NCI-H510A (cell line): Measurements from ENCODE around the gene ERI3.

Source experiments
- DNase-seq: peaks from one replicate; lab custom pipeline; 2025; lab: John Stamatoyannopoulos, UW

ERI3 gene

GRCh38 chr1:44354840-44355581 lies at the start of gene ERI3:
TSS of gene ERI3 (minus strand) at chr1:44355257. CDS start at chr1:44355026, 231 bp downstream.
- peak; percentile 100 for DNase-seq

GRCh38 chr1:44401256-44402228 lies 46.5 kb upstream of the ERI3 start:
- no peak for DNase-seq

GRCh38 chr1:44390277-44390676 lies 35.2 kb upstream of the ERI3 start:
- no peak for DNase-seq

GRCh38 chr1:44389437-44389836 lies 34.4 kb upstream of the ERI3 start:
- DNase-seq: no peak

GRCh38 chr1:44388551-44388950 lies 33.5 kb upstream of the ERI3 start:
- no peak for DNase-seq

GRCh38 chr1:44380666-44381177 lies 25.7 kb upstream of the ERI3 start:
- no peak for DNase-seq

GRCh38 chr1:44377925-44378784 lies 23.1 kb upstream of the ERI3 start:
- peak; percentile 91 for DNase-seq

GRCh38 chr1:44375547-44375946 lies 20.5 kb upstream of the ERI3 start:
- no peak for DNase-seq

- DNase-seq: peak; percentile 81
Measured at GRCh38 chr1:44371206-44371605, 16.1 kb upstream of the ERI3 start.

- peak; percentile 19 for DNase-seq
Measured at GRCh38 chr1:44368471-44369151, 13.6 kb upstream of the ERI3 start.

- DNase-seq: no peak
Measured at GRCh38 chr1:44367944-44368343, 12.9 kb upstream of the ERI3 start.

- no peak for DNase-seq
Measured at GRCh38 chr1:44366371-44366975, 11.4 kb upstream of the ERI3 start.

- DNase-seq: no peak
Measured at GRCh38 chr1:44361478-44361877, 6.4 kb upstream of the ERI3 start.

GRCh38 chr1:44359234-44359935 lies 4.3 kb upstream of the ERI3 start:
- DNase-seq: no peak

- DNase-seq: no peak
Measured at GRCh38 chr1:44357710-44358109, 2.7 kb upstream of the ERI3 start.

- peak; percentile 60 for DNase-seq
Measured at GRCh38 chr1:44355582-44356305, 687 bp upstream of the ERI3 start.

- DNase-seq: no peak
Measured at GRCh38 chr1:44354268-44354839, 703 bp downstream of the ERI3 start.

- DNase-seq: no peak
Measured at GRCh38 chr1:44353604-44354003, 1.5 kb downstream of the ERI3 start.

GRCh38 chr1:44351289-44351688 lies 3.8 kb downstream of the ERI3 start:
- DNase-seq: no peak
